Measurements from ENCODE around the gene CDK1.

DNA sequence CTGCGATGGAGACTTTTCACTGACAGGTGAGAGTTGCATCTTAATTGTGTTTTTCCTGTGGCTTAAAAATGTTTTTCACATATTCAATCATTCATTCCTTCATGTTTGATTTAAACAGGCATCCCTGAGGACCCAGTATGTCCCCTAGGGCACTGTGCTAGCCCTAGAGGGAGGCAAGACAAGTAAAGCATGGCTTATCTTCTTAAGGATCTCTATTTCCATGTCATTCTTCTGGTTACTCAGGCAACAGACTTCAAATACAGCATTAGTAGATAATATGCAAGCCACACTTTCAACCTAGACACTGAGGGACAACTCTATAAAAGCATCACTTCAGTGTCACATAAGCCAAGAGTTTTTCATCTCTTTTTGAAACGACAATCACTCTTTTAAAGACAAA lies 29.2 kb downstream of the CDK1 start:
- no peak for TF ChIP-seq CTCF (IDR thresholded peaks at IDR 0.05)
- TF ChIP-seq POLR2A (IDR thresholded peaks at IDR 0.05) = no peak
